ENCODE data around the gene CCBE1.

DNA sequence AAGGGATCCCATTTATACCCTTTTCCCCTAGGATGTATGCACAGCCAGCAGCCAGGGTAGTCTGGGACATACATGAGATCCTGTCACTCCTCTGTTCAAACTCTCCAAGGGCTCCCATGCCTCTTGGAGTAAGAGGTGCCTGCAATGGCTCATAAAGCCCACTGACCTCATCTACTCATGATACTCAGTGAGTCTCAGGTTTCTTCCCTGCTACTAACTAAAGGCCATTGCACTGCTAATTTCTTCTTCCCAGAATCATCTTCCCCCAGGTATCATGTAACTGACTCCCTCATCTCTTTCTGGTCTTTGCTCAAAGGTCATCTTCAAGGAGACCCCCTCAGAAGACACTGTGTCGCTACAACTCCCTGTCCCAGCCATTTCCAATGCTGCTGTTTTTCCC lies 68.2 kb downstream of the CCBE1 start:
- TF ChIP-seq POLR2A (IDR thresholded peaks at IDR 0.05; ENCODE audit: low read length) = no peak
- TF ChIP-seq GATA1 (IDR thresholded peaks at IDR 0.05; ENCODE audit: low read depth, low read length) = no peak

All from erythroblast (primary cell).